DMS 273 (cell line): Measurements from ENCODE around the gene ZNF30.
A peak's percentile ranks its signal among the peaks of the same experiment; 100 is the strongest.
"Not testable (repeated sequence)": the region's sequence is repeated elsewhere in the genome, so short reads cannot be mapped to it uniquely, and the experiment has no call there.

ENCODE experiments used
- DNase-seq: peaks from one replicate; lab custom pipeline; 2025; ENCODE audit not compliant: unreplicated experiment; lab: John Stamatoyannopoulos, UW

ZNF30 gene

DNA sequence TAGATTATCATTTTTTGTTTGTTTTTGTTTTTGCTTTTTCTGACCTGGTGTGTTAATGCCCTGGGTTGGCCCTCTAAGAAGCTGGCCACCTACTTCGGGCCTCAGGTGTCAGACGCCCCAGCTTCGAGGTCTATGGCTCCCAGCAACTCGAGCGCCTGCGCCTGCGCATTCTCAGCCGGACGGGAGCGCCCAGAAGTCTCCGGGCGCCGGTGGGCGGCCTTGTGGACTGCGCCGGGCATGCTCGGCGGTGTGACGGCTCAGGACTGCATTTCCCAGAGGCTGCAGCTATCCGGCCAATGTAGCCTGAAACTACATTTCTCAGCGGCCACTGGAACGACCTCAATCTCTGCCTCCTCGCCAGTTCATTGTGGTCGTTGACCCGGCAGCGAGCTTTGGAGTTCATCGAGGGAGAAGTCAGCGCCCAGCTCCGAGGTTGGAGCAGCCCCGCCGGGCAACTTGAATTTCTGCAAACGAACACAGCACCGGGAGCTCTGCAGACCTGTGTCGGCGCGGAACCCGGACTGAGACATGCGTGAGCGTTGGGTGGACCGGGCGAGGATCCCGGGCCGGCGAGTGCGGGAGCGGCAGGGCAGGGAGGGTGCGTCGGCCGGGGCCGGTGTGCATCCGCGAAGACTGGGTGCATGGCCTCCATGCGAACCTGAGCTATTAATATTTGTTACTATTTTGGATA lies at the start of gene ZNF30:
TSS of gene ZNF30 (plus strand) at position 219 of the 691 bp plus-strand sequence. CDS start 3,045 bp downstream, outside the sequence.
- DNase-seq = peak; percentile 96

DNA sequence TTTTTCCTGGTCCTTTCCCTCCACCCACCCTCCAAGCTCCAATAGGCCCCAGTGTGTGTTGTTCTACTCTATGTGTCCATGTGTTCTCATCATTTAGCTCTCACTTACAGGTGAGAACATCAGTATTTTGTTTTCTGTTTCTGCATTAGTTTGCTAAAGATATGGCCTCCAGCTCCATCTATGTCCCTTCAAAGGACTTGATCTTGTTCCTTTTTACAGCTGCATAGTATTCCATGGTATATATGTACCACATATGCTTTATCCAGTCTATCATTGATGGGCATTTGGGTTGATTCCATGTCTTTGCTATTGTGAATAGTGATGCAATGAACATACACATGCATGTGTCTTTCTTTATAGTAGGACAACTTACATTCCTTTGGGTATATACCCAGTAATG lies 47.1 kb upstream of the ZNF30 start:
- no peak for DNase-seq

DNA sequence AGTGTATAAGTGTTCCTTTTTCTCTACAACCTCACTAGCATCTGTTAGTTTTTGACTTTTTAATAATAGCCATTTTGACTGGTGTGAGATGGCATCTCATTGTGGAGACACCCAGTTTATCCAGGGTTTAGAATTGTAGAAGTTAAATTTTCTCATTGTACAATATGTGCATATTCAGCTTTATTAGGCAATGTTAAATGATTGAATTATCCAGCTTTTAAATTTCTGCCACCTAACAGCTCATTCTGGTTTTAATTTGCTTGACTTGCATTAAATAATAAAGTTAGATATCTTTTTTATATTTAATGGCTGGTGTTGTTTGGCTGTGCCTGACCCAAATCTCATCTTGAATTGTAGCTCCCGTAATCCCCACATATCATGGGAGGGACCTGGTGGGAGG lies 46.7 kb upstream of the ZNF30 start:
- DNase-seq = no peak

DNA sequence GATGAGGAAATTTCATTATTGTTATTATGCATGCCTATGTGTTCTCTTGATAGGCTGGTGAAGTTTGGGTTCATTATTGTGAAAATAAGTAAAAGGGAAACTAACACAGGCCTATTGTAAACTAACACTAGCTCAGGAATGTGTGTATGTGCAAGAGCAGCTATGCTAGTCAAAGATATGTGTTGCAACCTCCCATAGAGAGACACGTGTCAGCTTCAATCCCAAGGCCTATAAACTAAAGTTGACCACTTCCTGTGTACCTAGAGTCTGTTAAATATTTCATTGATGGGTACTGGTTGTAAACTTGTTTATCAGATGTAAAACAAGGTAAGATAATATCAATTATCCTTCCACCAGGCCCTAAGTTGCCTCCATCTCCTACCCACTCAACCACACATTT lies 44.7 kb upstream of the ZNF30 start:
- no peak for DNase-seq

DNA sequence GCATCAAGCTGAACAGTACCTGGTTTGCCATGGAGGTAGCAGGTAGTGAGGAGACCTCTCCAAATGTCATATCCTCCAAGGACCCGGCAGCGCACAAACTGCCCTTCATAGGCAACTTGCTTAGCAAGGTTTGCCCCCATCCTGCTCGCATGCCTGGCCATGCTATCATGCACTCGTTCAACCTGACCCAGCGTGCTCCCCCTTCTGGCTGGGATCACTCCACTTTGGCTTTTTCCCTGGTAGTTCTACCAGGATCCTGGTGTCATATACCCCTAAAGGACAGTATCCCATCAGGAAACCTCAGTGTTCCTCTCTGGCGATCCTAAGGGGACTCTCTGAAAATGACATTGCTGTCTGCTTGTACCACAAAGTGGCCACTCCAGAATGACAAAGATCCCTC lies 38.6 kb upstream of the ZNF30 start:
- no peak for DNase-seq

DNA sequence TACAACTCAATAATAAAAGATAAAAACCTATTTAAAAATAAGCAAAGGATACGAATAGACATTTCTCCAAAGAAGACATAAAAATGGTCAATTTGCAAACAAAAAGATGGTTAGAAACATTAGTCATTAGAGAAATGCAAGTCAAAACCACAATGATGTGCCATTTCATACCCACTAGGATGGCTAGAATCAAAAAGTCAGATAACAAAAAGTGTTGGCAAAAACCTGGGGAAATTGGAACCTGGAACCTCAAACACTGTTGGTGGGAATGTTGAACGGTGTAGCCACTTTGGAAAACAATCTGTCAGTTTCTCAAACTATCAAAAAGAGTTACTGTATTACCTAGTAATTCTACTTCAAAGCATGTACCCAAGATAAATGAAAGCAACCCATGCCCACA lies 26.5 kb upstream of the ZNF30 start:
- DNase-seq = no peak

DNA sequence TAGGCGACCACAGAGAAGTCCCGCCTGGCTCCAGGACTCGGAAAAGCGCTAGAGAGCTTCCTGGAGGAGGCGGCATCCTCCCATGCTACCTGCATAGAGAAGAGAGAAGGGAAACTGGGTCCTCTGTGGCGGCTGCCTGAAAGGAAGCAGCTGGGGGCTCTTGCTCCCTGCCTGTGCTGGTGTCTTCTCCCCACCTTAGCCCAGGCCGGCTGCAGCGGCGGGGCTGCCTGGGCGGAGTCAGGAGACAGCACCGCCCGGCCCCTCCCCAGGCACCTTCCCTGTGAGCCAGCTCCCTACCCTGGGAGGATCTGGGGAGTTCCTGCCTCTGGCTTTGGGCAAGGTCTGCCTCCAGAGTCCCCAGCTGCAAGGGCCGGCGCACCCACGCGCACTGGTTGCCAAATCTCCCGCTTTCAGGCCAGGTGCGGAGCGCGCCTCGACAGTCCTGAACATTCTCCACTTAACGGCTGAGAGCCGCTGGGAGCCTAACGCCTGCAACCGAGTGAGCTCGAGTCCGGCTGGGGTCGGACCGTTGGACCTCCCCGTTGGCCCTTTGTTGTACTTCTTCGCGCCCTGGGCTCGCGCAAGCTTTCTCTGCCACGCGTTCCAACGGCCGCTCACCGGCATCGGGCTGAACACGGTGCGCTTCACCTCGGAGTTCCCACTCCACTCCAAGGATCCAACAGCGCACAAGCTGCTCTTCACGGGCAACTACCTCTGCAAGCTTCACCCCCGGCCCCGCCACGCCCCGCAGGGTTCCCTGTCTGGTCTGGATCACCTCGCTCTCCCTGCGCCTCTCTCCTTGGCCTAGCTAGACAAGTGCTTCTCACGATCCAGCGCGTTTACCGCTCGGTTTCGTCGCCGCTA lies 21.8 kb upstream of the ZNF30 start:
- no peak for DNase-seq

DNA sequence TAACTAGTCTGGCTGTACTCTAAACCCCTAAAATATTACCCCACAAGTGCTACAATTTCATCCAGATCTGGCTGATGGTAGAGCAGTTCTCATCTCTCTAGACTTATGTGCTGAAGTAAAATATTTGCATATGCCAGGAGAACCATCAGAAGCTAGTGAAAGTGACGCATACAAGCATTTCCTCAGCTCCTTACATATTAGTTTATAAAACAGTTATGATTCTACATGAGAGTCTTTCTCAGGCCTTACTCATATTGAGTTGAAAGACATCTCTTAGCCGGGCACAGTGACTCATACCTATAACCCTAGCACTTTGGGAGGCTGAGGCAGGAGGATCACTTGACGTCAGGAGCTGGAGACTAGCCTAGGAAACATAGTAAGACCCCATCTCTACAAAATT lies 15.9 kb upstream of the ZNF30 start:
- no peak for DNase-seq

DNA sequence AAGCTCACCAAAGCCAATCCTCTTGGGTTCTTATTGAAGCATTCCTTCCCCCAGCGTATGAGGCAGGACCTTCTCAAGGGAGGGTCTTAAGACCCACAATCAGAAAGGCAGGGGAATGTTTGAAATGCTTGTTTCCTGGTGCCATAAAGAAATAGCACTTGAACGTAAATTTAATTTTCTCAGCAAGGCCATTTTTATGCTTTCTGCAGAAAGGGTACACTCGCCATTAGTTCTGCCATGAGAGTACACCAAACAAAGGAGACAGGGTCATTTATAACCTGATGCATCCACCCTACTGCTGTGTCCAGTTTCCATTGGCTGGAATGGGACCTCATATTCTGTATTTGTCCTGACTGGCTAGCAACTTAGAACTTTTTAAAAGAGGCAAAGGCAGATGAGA lies 9.6 kb upstream of the ZNF30 start:
- DNase-seq = not testable (repeated sequence)

DNA sequence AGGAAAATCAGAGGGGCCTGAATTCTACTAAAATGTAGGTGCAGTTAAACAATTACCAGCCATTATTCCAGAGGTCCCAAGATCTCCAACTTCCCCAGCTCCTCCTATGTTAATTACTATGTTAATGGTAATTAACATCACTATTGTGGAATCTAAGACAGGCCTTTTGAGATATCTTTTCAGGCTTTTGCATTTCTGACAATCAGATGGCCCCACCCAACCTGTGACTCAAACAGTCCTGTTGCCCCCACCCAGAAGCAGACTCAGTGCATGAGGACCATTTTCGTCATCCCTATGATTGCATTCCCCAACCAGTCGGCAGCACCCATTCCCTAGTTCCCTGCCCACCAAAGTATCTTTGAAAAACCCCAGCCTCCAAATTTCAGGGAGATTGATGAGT lies 8.5 kb upstream of the ZNF30 start:
- DNase-seq = no peak

DNA sequence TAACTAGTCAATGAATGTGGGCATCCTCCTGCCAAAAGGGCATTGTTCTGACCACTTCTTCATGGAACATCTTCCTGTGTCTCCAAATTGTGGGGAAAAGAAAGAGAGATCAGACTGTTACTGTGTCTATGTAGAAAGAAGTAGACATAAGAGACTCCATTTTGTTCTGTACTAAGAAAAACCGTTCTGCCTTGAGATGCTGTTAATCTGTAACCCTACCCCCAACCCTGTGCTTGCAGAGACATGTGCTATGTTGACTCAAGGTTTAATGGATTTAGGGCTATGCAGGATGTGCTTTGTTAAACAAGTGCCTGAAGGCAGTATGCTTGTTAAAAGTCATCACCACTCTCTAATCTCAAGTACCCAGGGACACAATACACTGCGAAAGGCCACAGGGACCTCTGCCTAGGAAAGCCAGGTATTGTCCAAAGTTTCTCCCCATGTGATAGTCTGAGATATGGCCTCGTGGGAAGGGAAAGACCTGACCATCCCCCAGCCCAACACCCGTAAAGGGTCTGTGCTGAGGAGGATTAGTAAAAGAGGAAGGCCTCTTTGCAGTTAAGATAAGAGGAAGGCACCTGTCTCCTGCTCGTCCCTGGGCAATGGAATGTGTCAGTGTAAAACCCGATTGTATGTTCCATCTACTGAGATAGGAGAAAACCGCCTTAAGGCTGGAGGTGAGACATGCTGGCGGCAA lies 6.5 kb upstream of the ZNF30 start:
- DNase-seq = not testable (repeated sequence)

DNA sequence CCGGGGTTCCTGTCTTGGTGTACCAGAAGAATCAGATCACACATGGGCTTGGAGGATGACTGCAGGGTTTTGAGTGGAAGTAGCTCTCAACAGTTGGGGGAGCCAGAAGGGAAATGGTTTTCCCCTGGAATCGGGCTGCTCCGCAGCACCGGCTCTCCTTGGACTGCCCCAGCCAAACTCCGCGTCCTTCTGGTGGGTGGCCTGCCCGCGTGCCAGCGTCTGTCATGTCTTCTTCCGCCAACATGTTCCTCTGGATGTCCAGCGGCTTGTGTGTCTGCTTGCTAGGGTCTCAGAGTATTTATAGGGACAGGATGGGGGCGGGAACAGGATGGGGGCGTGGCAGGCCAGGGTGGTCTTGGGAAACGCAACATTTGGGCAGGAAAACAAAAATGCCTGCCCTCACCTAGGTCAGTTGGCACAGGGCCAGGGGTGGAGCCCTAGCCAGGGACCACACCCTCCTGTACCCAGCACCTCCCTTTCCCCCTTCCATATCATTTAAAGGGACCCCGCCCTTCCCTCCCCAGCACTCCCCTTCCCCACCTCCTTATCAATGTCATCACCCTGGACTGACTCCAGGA lies 1.3 kb upstream of the ZNF30 start:
- no peak for DNase-seq

DNA sequence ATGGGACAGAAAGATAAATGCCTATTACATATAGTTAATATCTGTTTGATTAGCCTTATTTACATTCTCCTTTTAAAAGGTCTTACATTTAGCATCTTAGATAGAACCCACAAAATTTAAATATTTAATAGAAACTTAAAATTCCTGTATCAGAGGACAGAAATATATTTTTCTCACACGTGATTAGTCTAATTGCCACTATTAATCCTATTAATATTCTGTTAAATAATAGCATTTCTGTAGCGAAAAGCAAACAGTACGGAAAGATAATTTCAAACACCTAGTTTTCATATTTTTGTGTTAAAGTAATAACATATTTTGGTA lies 380 bp upstream of the ZNF30 start:
- no peak for DNase-seq

DNA sequence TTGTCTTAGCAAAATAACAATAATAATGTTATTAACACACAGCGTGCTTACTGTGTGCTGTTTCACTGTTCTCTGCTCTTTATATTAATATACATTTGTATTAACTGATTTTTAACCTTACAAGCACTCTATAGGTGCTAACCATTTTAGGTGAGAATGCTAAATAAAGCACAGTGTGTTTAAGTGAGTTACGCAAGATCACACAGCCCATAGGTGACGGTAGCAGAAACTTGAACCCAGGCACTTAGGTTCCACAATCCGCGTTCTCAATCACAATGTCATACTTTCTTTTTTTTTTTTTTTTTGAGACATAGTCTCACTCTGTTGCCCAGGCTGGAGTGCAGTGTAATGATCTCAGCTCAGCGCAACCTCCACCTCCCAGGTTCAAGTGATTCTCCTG lies 5.8 kb downstream of the ZNF30 start:
- DNase-seq = no peak

DNA sequence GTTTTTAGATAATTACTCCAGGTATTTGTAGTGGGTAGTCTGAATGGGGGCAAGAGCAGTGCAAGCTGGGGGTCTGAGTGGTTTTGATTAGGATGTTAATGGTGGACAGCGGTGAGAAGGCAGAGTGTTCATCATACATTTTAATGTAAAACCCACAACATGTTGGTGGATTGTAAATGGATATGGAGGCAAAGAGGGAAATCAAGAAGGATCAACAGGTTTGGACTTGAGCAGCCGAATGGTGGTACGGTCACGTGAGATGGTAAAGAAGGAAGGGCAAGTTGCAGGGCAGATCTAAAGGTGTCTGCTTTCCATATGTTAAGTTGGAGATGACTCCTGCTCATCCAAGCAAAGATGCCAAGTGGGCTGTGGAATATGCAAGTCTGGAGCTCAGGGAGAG lies 9.5 kb downstream of the ZNF30 start:
- no peak for DNase-seq

DNA sequence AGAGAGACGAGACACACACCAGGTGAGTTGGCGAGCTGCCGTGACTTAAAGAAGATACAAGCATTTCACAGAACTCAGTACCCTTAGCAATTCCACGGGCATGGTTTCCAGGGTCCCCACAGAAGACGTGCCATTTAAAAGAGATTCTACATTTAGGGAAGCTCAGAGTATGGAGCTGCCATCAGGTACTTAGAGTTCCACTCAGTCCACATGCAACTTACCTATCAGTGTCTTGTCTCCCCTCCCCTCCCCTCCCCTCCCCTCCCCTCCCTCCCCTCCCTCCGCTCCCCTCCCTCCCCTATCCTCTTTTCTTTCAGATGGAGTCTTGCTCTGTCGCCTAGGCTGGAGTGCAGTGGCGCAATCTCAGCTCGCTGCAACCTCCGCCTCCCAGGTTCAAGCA lies 12.2 kb downstream of the ZNF30 start:
- DNase-seq = no peak

DNA sequence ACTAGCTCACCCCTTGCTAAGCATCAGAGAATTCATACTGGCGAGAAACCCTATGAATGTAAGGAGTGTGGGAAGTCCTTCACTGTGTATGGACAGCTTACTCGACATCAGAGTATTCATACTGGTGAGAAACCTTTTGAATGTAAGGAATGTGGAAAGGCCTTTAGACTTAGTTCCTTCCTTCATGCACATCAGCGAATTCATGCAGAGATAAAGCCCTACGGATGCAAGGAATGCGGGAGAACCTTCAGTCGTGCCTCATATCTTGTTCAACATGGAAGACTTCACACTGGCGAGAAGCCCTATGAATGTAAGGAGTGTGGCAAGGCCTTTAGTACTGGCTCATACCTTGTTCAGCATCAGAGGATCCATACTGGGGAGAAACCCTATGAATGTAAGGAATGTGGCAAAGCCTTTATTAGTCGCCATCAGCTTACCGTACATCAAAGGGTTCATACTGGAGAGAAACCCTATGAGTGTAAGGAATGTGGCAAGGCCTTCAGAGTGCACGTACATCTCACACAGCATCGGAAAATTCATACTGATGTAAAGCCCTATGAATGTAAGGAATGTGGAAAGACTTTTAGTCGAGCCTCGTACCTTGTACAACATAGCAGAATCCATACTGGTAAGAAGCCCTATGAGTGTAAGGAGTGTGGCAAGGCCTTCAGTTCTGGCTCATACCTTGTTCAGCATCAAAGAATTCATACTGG lies 17.3 kb downstream of the ZNF30 start:
- DNase-seq = no peak

DNA sequence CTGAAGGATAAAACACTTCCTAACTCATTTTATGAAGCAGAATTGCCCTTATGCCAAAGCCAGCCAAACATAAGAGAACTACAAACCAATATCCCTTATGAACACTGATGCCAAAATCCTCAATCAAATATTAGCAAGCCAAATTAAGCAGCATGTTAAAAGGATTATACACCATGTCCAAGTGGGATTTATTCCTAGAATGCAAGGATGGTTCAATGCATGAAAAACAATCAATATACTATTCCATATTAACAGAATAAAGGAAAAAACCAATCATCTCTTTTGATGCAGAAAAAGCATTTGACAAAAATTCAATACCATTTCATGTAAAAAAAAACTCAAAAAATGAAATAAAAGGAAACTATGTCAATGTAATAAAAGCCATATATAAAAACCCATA lies 26.4 kb downstream of the ZNF30 start:
- no peak for DNase-seq

DNA sequence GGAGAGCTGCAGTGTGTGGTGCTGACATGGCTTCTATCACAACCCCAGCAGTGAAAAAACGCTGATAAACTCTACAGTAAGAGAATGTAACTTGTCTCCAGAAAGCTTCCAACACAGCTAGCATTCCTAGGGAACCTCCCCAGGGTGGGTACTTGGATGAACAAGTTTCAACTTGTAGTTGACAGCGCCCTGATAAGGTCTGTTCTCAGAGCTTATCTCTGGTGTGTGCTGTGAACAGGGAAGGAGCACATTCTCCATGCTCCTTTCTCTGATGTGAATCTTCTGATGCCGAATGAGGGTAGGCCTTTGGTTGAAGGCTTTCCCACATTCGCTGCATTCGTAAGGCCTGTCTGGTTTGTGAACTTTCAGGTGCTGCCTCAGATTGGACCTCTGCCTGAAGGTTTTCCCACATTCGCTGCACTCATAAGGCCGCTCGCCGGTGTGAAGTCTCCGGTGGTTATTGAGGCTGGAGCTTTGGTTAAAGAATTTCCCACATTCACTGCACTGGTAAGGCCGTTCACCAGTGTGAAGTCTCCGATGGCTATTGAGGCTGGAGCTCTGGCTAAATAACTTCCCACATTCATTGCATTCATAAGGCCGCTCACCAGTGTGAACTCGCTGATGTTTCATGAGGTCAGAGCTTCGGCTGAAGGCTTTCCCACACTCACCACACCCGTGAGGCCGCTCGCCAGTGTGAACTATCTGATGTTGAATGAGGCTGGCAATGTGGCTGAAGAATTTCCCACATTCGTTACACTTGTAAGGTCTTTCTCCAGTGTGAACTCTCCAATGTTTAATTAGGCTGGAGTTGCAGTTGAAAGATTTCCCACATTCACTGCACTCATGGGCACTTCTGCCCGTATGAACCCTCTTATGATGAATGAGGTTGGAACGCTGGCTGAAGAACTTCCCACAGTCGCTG lies 31.4 kb downstream of the ZNF30 start:
- no peak for DNase-seq

DNA sequence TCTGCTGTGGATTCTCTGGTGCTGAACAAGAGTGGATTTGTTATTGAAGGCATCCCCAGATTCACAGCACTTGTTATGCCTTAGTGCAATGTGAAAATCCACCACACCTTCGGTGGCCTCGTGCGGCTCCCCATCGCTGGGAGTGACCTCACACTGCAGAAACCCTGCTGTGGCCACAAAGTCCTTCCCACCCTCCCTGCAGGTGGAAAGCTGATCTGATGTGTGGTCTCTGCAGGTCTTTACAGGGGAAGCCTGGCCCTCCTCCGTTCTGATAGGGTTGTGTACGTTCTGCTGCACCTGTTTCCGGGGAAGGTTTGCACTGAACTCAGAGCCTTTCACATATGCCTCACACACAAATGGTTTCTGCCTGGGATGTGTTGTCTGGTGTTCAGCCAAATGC lies 32.3 kb downstream of the ZNF30 start:
- DNase-seq = no peak
